Activated CD4-positive, alpha-beta T cell treated with anti-CD3 and anti-CD28 coated beads, Interleukin-2, Interleukin-6, amounts not matched to agents 100 ng/mL and 50 ng/mL, durations not matched to agents 16 hours and 8 hours (primary cell): ENCODE data around the gene CYP2F1.
"Not testable (repeated sequence)": the region's sequence is repeated elsewhere in the genome, so short reads cannot be mapped to it uniquely, and the experiment has no call there.

Experiments
- DNase-seq: peaks from one replicate; pipeline ENCODE4 v3.0.0-alpha.2; 2020

CYP2F1 gene

GRCh38 chr19:41114132-41114531 is at the start of gene CYP2F1:
TSS of gene CYP2F1 (plus strand) at chr19:41114432. CDS start at chr19:41116189, 1,757 bp downstream.
- no peak for DNase-seq

- peak; percentile 17 for DNase-seq
Observed at GRCh38 chr19:41064974-41065569, 49.2 kb upstream of the CYP2F1 start.

- DNase-seq, result no peak
Observed at GRCh38 chr19:41076286-41076685, 37.9 kb upstream of the CYP2F1 start.

GRCh38 chr19:41083516-41083915 is 30.7 kb upstream of the CYP2F1 start:
- DNase-seq, result no peak

- DNase-seq, result no peak
Observed at GRCh38 chr19:41085748-41086415, 28.4 kb upstream of the CYP2F1 start.

- no peak for DNase-seq
Observed at GRCh38 chr19:41088151-41088550, 26.1 kb upstream of the CYP2F1 start, which contains the start of gene CYP2A13. TSS of gene CYP2A13 (plus strand) at chr19:41088451. CDS start at chr19:41088472, 21 bp downstream.

- no peak for DNase-seq
Observed at GRCh38 chr19:41089959-41090358, 24.3 kb upstream of the CYP2F1 start.

- no peak for DNase-seq
Observed at GRCh38 chr19:41095703-41096102, 18.5 kb upstream of the CYP2F1 start.

- DNase-seq, result no peak
Observed at GRCh38 chr19:41096353-41096752, 17.9 kb upstream of the CYP2F1 start.

- no peak for DNase-seq
Observed at GRCh38 chr19:41097302-41097701, 16.9 kb upstream of the CYP2F1 start.

- no peak for DNase-seq
Observed at GRCh38 chr19:41098762-41099161, 15.5 kb upstream of the CYP2F1 start.

GRCh38 chr19:41102210-41102609 is 12.0 kb upstream of the CYP2F1 start:
- DNase-seq, result not testable (repeated sequence)

GRCh38 chr19:41106177-41106576 is 8.1 kb upstream of the CYP2F1 start:
- DNase-seq, result no peak

- no peak for DNase-seq
Observed at GRCh38 chr19:41111296-41111695, 2.9 kb upstream of the CYP2F1 start.

GRCh38 chr19:41111750-41112295 is 2.4 kb upstream of the CYP2F1 start:
- no peak for DNase-seq

- no peak for DNase-seq
Observed at GRCh38 chr19:41112728-41113290, 1.4 kb upstream of the CYP2F1 start.

GRCh38 chr19:41116261-41116660 is 2.0 kb downstream of the CYP2F1 start:
- DNase-seq, result no peak

GRCh38 chr19:41120929-41121911 is 7.0 kb downstream of the CYP2F1 start:
- DNase-seq, result peak; percentile 44

GRCh38 chr19:41122846-41123245 is 8.6 kb downstream of the CYP2F1 start:
- DNase-seq, result not testable (repeated sequence)

GRCh38 chr19:41123716-41124294 is 9.6 kb downstream of the CYP2F1 start:
- DNase-seq, result no peak

GRCh38 chr19:41126765-41127203 is 12.6 kb downstream of the CYP2F1 start:
- DNase-seq, result peak; percentile 40

- DNase-seq, result not testable (repeated sequence)
Observed at GRCh38 chr19:41127362-41127761, 13.1 kb downstream of the CYP2F1 start.
